ENCODE measurements around the gene TPI1.

Gene TPI1

GRCh38 chr12:6834254-6834653 lies 33.1 kb upstream of the TPI1 start:
- no peak for TF ChIP-seq CTCF (conservative IDR thresholded peaks at IDR 0.05; ENCODE audit: low read depth, low read length)
- no peak for DNase-seq (ENCODE audit: low read depth)
- no peak overlapping the region for H3K4me3 ChIP-seq (ENCODE audit: low read length)

- DNase-seq (ENCODE audit: low read depth), result no peak
- H3K4me3 ChIP-seq (ENCODE audit: low read length), result no peak overlapping the region
- TF ChIP-seq CTCF (conservative IDR thresholded peaks at IDR 0.05; ENCODE audit: low read depth, low read length), result no peak
These were observed 32.5 kb upstream of the TPI1 start for GRCh38 chr12:6834873-6835272.

- H3K4me3 ChIP-seq (ENCODE audit: low read length), result no peak overlapping the region
- no peak for TF ChIP-seq CTCF (conservative IDR thresholded peaks at IDR 0.05; ENCODE audit: low read depth, low read length)
These were observed 30.5 kb upstream of the TPI1 start for GRCh38 chr12:6836851-6837250.

GRCh38 chr12:6837370-6838060 lies 29.8 kb upstream of the TPI1 start:
- H3K4me3 ChIP-seq (ENCODE audit: low read length), result no peak overlapping the region
- TF ChIP-seq CTCF (conservative IDR thresholded peaks at IDR 0.05; ENCODE audit: low read depth, low read length), result no peak
- DNase-seq (ENCODE audit: low read depth), result no peak

More at GRCh38 chr12:6836851-6837250, 30.5 kb upstream of the TPI1 start:
- no peak for DNase-seq (ENCODE audit: low read depth)

GRCh38 chr12:6838854-6839253 lies 28.5 kb upstream of the TPI1 start:
- no peak for TF ChIP-seq CTCF (conservative IDR thresholded peaks at IDR 0.05; ENCODE audit: low read depth, low read length)
- H3K4me3 ChIP-seq (ENCODE audit: low read length), result no peak overlapping the region
- no peak for DNase-seq (ENCODE audit: low read depth)

- no peak overlapping the region for H3K4me3 ChIP-seq (ENCODE audit: low read length)
- DNase-seq (ENCODE audit: low read depth), result no peak
- TF ChIP-seq CTCF (conservative IDR thresholded peaks at IDR 0.05; ENCODE audit: low read depth, low read length), result no peak
These were observed 27.7 kb upstream of the TPI1 start for GRCh38 chr12:6839482-6840201.

- DNase-seq (ENCODE audit: low read depth), result no peak
- H3K4me3 ChIP-seq (ENCODE audit: low read length), result no peak overlapping the region
- no peak for TF ChIP-seq CTCF (conservative IDR thresholded peaks at IDR 0.05; ENCODE audit: low read depth, low read length)
These were observed 27.0 kb upstream of the TPI1 start for GRCh38 chr12:6840330-6840729.
